ENCODE measurements around the gene ESR1. TPM values are rescaled to one million over a fixed set of nuclear protein-coding genes. Genes with fewer than 3 reads are reported as not detected.

Gene ESR1
- total RNA-seq, 1 donor from 2014 or later = not detected

DNA sequence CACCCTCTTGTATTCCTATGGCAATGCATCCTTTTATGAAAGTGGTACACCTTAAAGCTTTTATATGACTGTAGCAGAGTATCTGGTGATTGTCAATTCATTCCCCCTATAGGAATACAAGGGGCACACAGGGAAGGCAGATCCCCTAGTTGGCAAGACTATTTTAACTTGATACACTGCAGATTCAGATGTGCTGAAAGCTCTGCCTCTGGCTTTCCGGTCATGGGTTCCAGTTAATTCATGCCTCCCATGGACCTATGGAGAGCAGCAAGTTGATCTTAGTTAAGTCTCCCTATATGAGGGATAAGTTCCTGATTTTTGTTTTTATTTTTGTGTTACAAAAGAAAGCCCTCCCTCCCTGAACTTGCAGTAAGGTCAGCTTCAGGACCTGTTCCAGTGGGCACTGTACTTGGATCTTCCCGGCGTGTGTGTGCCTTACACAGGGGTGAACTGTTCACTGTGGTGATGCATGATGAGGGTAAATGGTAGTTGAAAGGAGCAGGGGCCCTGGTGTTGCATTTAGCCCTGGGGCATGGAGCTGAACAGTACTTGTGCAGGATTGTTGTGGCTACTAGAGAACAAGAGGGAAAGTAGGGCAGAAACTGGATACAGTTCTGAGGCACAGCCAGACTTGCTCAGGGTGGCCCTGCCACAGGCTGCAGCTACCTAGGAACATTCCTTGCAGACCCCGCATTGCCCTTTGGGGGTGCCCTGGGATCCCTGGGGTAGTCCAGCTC is 292.1 kb downstream of the ESR1 start:
- no peak overlapping the region for H3K4me2 ChIP-seq
- TF ChIP-seq EZH2phosphoT487 (IDR thresholded peaks at IDR 0.05) (no peak), EZH2 (IDR thresholded peaks at IDR 0.05) (no peak)
- TF ChIP-seq, protein P1, sequence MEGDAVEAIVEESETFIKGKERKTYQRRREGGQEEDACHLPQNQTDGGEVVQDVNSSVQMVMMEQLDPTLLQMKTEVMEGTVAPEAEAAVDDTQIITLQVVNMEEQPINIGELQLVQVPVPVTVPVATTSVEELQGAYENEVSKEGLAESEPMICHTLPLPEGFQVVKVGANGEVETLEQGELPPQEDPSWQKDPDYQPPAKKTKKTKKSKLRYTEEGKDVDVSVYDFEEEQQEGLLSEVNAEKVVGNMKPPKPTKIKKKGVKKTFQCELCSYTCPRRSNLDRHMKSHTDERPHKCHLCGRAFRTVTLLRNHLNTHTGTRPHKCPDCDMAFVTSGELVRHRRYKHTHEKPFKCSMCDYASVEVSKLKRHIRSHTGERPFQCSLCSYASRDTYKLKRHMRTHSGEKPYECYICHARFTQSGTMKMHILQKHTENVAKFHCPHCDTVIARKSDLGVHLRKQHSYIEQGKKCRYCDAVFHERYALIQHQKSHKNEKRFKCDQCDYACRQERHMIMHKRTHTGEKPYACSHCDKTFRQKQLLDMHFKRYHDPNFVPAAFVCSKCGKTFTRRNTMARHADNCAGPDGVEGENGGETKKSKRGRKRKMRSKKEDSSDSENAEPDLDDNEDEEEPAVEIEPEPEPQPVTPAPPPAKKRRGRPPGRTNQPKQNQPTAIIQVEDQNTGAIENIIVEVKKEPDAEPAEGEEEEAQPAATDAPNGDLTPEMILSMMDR (IDR thresholded peaks at IDR 0.05) = no peak
- H3K79me2 ChIP-seq (ENCODE audit: low read depth) = no peaks in the 10 kb centered on the region
- H3K27me3 Mint-ChIP-seq (ENCODE audit: insufficient read depth, low read depth) = no peaks in the 10 kb centered on the region
- H3K27ac ChIP-seq = no peak overlapping the region
- no peaks in the 10 kb centered on the region for H3K9me3 Mint-ChIP-seq
- H3K36me3 ChIP-seq = no peaks in the 10 kb centered on the region
- peaks cover 19% of the 10 kb centered on the region for H3K4me1 Mint-ChIP-seq
- H3K27me3 ChIP-seq = no peaks in the 10 kb centered on the region
- H3K27ac Mint-ChIP-seq = no peak overlapping the region
- no peak overlapping the region for H3K4me3 Mint-ChIP-seq
- H3K36me3 Mint-ChIP-seq = no peaks in the 10 kb centered on the region
- no peaks in the 10 kb centered on the region for H3F3A ChIP-seq (ENCODE audit: low read depth)
- no peaks in the 10 kb centered on the region for H4K20me1 ChIP-seq (ENCODE audit: low read depth)
- H2AFZ ChIP-seq (replicated peaks) = no peak overlapping the region
- no peak overlapping the region for H3K4me3 ChIP-seq
- no peaks in the 10 kb centered on the region for H3K9me3 ChIP-seq (ENCODE audit: low read depth)
- no peak overlapping the region for H3K9ac ChIP-seq
- H3K4me1 ChIP-seq = peaks cover 11% of the 10 kb centered on the region
- no peak for DNase-seq (ENCODE audit: low spot score)

DNA sequence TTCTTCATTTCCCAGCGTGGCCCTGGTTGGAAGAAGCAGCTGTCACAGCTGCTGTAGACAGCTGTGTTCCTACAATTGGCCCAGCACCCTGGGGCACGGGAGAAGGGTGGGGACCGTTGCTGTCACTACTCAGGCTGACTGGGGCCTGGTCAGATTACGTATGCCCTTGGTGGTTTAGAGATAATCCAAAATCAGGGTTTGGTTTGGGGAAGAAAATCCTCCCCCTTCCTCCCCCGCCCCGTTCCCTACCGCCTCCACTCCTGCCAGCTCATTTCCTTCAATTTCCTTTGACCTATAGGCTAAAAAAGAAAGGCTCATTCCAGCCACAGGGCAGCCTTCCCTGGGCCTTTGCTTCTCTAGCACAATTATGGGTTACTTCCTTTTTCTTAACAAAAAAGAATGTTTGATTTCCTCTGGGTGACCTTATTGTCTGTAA is 292.7 kb downstream of the ESR1 start:
- no peak overlapping the region for H3K4me3 ChIP-seq
- H3K36me3 Mint-ChIP-seq = no peaks in the 10 kb centered on the region
- H3K4me1 Mint-ChIP-seq = peaks cover 22% of the 10 kb centered on the region
- no peak overlapping the region for H3K27ac ChIP-seq
- no peak overlapping the region for H3K4me3 Mint-ChIP-seq
- peaks cover 16% of the 10 kb centered on the region for H3K4me1 ChIP-seq
- no peaks in the 10 kb centered on the region for H3K27me3 ChIP-seq
- DNase-seq (ENCODE audit: low spot score) = no peak
- H3K4me2 ChIP-seq = no peak overlapping the region
- H3K9ac ChIP-seq = no peak overlapping the region
- no peaks in the 10 kb centered on the region for H3K36me3 ChIP-seq
- no peaks in the 10 kb centered on the region for H3K27me3 Mint-ChIP-seq (ENCODE audit: insufficient read depth, low read depth)
- no peaks in the 10 kb centered on the region for H3K79me2 ChIP-seq (ENCODE audit: low read depth)
- no peak overlapping the region for H2AFZ ChIP-seq (replicated peaks)
- H3K9me3 ChIP-seq (ENCODE audit: low read depth) = no peaks in the 10 kb centered on the region
- no peaks in the 10 kb centered on the region for H3F3A ChIP-seq (ENCODE audit: low read depth)
- H4K20me1 ChIP-seq (ENCODE audit: low read depth) = no peaks in the 10 kb centered on the region
- no peak for TF ChIP-seq EZH2phosphoT487 (IDR thresholded peaks at IDR 0.05)
- TF ChIP-seq, protein P1 (IDR thresholded peaks at IDR 0.05) = no peak
- TF ChIP-seq EZH2 (IDR thresholded peaks at IDR 0.05) = no peak
- no peak overlapping the region for H3K27ac Mint-ChIP-seq
- no peaks in the 10 kb centered on the region for H3K9me3 Mint-ChIP-seq

- no peaks in the 10 kb centered on the region for H4K20me1 ChIP-seq (ENCODE audit: low read depth)
- H3F3A ChIP-seq (ENCODE audit: low read depth) = no peaks in the 10 kb centered on the region
- H3K27ac Mint-ChIP-seq = no peak overlapping the region
- no peaks in the 10 kb centered on the region for H3K36me3 ChIP-seq
- H3K27me3 ChIP-seq = no peaks in the 10 kb centered on the region
- H3K27ac ChIP-seq = no peak overlapping the region
- H3K9me3 ChIP-seq (ENCODE audit: low read depth) = no peaks in the 10 kb centered on the region
- H3K9me3 Mint-ChIP-seq = peaks cover 3% of the 10 kb centered on the region
- no peak for DNase-seq (ENCODE audit: low spot score)
- H3K4me3 Mint-ChIP-seq = no peak overlapping the region
- H3K27me3 Mint-ChIP-seq (ENCODE audit: insufficient read depth, low read depth) = peaks cover 2% of the 10 kb centered on the region
- peaks cover 28% of the 10 kb centered on the region for H3K4me1 ChIP-seq
- H2AFZ ChIP-seq (replicated peaks) = no peak overlapping the region
- H3K36me3 Mint-ChIP-seq = no peaks in the 10 kb centered on the region
- no peak overlapping the region for H3K4me2 ChIP-seq
- no peak for TF ChIP-seq EZH2 (IDR thresholded peaks at IDR 0.05)
- no peak for TF ChIP-seq EZH2phosphoT487 (IDR thresholded peaks at IDR 0.05)
- TF ChIP-seq, protein P1 (IDR thresholded peaks at IDR 0.05) = no peak
- H3K4me3 ChIP-seq = no peak overlapping the region
- no peaks in the 10 kb centered on the region for H3K79me2 ChIP-seq (ENCODE audit: low read depth)
- peaks cover 17% of the 10 kb centered on the region for H3K4me1 Mint-ChIP-seq
- H3K9ac ChIP-seq = no peak overlapping the region
These were observed 300.5 kb downstream of the ESR1 start for GRCh38 chr6:152107973-152108372.
